ENCODE results near the gene DEPDC4. TPM values are rescaled to one million over a fixed set of nuclear protein-coding genes. Genes with fewer than 3 reads are reported as not detected.

DEPDC4 gene
- total and polyA plus RNA-seq, 10 of the 15 experiments (the other 5 are each of a cell fraction or from before 2014, with no cell fraction given) = 1.5 to 4.7 (median 2.2) TPM

DNA sequence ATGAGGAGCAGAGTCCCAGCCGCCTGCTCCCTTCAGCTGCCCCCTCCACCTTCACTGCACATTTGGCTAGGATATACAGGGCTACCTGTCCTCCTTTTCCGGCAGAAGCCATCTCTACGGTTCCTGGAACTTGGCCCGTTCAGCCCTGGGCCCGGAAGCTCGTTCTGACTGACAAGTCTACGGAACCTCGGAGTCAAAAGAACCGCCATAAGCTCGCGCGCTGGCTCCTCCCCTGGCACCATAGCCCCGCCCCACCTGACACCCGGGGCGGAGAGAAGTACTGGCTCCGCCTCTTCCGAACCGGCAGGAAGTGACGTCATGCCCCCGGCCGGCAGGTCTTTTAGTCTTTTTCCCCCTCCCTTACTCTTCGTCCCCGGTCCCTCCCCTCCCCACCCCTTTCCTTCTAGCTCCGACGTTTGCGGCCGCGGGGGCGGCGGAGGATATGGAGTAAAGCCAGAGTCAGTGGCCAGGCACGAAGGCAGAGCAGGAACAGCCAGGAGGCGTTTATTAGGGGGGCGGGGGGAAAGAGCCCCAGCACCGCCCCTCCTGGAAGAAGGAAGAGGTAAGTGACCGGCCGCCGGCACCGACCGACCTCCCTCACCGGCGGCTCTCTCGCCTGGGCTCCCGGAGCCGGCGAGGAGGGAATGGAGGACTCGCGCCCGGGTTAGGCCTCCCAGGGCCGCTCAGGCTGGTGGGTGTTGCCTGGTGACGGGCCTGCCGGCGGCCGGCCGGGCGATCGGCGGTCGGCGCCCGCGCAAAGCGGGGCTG, at the start of gene DEPDC4, which contains the start of gene SCYL2 (continued):
- TF ChIP-seq, protein P1, sequence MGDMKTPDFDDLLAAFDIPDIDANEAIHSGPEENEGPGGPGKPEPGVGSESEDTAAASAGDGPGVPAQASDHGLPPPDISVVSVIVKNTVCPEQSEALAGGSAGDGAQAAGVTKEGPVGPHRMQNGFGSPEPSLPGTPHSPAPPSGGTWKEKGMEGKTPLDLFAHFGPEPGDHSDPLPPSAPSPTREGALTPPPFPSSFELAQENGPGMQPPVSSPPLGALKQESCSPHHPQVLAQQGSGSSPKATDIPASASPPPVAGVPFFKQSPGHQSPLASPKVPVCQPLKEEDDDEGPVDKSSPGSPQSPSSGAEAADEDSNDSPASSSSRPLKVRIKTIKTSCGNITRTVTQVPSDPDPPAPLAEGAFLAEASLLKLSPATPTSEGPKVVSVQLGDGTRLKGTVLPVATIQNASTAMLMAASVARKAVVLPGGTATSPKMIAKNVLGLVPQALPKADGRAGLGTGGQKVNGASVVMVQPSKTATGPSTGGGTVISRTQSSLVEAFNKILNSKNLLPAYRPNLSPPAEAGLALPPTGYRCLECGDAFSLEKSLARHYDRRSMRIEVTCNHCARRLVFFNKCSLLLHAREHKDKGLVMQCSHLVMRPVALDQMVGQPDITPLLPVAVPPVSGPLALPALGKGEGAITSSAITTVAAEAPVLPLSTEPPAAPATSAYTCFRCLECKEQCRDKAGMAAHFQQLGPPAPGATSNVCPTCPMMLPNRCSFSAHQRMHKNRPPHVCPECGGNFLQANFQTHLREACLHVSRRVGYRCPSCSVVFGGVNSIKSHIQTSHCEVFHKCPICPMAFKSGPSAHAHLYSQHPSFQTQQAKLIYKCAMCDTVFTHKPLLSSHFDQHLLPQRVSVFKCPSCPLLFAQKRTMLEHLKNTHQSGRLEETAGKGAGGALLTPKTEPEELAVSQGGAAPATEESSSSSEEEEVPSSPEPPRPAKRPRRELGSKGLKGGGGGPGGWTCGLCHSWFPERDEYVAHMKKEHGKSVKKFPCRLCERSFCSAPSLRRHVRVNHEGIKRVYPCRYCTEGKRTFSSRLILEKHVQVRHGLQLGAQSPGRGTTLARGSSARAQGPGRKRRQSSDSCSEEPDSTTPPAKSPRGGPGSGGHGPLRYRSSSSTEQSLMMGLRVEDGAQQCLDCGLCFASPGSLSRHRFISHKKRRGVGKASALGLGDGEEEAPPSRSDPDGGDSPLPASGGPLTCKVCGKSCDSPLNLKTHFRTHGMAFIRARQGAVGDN (IDR thresholded peaks at IDR 0.05) = no peak
- no peak for TF ChIP-seq EP300 (IDR thresholded peaks at IDR 0.05; ENCODE audit: borderline replicate concordance in 1 of 2, control insufficient read depth in 1 of 2, low read depth in 2 of 2, low read length in 2 of 2)
- TF ChIP-seq, protein P2, sequence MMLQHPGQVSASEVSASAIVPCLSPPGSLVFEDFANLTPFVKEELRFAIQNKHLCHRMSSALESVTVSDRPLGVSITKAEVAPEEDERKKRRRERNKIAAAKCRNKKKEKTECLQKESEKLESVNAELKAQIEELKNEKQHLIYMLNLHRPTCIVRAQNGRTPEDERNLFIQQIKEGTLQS (IDR thresholded peaks at IDR 0.05; ENCODE audit: borderline replicate concordance, extremely low read depth, low read depth, low read length) = no peak
- no peak for TF ChIP-seq KAT2A (conservative IDR thresholded peaks at IDR 0.05; ENCODE audit: control insufficient read depth, low read depth, low read length)
- TF ChIP-seq RAD51 (IDR thresholded peaks at IDR 0.05) = 0 out of 2 replicates have a peak, but pooled peaks have one; percentile 22
- TF ChIP-seq MEF2A (IDR thresholded peaks at IDR 0.05; ENCODE audit: insufficient read depth, low read depth, low read length) = no peak
- TF ChIP-seq, protein P3, sequence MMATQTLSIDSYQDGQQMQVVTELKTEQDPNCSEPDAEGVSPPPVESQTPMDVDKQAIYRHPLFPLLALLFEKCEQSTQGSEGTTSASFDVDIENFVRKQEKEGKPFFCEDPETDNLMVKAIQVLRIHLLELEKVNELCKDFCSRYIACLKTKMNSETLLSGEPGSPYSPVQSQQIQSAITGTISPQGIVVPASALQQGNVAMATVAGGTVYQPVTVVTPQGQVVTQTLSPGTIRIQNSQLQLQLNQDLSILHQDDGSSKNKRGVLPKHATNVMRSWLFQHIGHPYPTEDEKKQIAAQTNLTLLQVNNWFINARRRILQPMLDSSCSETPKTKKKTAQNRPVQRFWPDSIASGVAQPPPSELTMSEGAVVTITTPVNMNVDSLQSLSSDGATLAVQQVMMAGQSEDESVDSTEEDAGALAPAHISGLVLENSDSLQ (IDR thresholded peaks at IDR 0.05) = peak; percentile 95
- TF ChIP-seq TAF1 (IDR thresholded peaks at IDR 0.05; ENCODE audit: borderline replicate concordance, low read depth, low read length) = peak; percentile 51; the same call in 1 of the 2 replicates
- TF ChIP-seq NFYB (IDR thresholded peaks at IDR 0.05; ENCODE audit: insufficient read depth, low read depth, low read length) = peak; percentile 64; the same call in 1 of the 2 replicates
- TF ChIP-seq, protein P4, sequence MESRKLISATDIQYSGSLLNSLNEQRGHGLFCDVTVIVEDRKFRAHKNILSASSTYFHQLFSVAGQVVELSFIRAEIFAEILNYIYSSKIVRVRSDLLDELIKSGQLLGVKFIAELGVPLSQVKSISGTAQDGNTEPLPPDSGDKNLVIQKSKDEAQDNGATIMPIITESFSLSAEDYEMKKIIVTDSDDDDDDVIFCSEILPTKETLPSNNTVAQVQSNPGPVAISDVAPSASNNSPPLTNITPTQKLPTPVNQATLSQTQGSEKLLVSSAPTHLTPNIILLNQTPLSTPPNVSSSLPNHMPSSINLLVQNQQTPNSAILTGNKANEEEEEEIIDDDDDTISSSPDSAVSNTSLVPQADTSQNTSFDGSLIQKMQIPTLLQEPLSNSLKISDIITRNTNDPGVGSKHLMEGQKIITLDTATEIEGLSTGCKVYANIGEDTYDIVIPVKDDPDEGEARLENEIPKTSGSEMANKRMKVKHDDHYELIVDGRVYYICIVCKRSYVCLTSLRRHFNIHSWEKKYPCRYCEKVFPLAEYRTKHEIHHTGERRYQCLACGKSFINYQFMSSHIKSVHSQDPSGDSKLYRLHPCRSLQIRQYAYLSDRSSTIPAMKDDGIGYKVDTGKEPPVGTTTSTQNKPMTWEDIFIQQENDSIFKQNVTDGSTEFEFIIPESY (IDR thresholded peaks at IDR 0.05) = no peak
- no peak for TF ChIP-seq CHD2 (IDR thresholded peaks at IDR 0.05; ENCODE audit: borderline replicate concordance, low read depth, low read length)
- no peak for TF ChIP-seq BMI1 (IDR thresholded peaks at IDR 0.05; ENCODE audit: borderline replicate concordance)
- no peak for TF ChIP-seq SMAD1 (IDR thresholded peaks at IDR 0.05; ENCODE audit: low read depth, partially characterized antibody)
- peak; percentile 74 for TF ChIP-seq POLR2A (IDR thresholded peaks at IDR 0.05; ENCODE audit: low read depth, low read length)
- TF ChIP-seq, protein P5, sequence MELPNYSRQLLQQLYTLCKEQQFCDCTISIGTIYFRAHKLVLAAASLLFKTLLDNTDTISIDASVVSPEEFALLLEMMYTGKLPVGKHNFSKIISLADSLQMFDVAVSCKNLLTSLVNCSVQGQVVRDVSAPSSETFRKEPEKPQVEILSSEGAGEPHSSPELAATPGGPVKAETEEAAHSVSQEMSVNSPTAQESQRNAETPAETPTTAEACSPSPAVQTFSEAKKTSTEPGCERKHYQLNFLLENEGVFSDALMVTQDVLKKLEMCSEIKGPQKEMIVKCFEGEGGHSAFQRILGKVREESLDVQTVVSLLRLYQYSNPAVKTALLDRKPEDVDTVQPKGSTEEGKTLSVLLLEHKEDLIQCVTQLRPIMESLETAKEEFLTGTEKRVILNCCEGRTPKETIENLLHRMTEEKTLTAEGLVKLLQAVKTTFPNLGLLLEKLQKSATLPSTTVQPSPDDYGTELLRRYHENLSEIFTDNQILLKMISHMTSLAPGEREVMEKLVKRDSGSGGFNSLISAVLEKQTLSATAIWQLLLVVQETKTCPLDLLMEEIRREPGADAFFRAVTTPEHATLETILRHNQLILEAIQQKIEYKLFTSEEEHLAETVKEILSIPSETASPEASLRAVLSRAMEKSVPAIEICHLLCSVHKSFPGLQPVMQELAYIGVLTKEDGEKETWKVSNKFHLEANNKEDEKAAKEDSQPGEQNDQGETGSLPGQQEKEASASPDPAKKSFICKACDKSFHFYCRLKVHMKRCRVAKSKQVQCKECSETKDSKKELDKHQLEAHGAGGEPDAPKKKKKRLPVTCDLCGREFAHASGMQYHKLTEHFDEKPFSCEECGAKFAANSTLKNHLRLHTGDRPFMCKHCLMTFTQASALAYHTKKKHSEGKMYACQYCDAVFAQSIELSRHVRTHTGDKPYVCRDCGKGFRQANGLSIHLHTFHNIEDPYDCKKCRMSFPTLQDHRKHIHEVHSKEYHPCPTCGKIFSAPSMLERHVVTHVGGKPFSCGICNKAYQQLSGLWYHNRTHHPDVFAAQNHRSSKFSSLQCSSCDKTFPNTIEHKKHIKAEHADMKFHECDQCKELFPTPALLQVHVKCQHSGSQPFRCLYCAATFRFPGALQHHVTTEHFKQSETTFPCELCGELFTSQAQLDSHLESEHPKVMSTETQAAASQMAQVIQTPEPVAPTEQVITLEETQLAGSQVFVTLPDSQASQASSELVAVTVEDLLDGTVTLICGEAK (IDR thresholded peaks at IDR 0.05; ENCODE audit: borderline replicate concordance) = peak; percentile 85
- no peak for TF ChIP-seq FOXK2 (IDR thresholded peaks at IDR 0.05)
- TF ChIP-seq IKZF2 (IDR thresholded peaks at IDR 0.05) = peak; percentile 32 to 57; a peak in 3 of 4 replicates
